SH-SY5Y (cell line): ENCODE measurements around the gene ALDH2.

Experiments
- GATA2 ChIP-seq: IDR thresholded peaks from 2 replicates; pipeline ENCODE4 v1.6.1; 2011; ENCODE audit warnings: mild to moderate bottlenecking, low read depth, low read length
- GATA3 ChIP-seq: IDR thresholded peaks from 2 replicates; pipeline ENCODE4 v1.6.1; 2011; ENCODE audit warnings: low read depth, mild to moderate bottlenecking, low read length, moderate library complexity

DNA sequence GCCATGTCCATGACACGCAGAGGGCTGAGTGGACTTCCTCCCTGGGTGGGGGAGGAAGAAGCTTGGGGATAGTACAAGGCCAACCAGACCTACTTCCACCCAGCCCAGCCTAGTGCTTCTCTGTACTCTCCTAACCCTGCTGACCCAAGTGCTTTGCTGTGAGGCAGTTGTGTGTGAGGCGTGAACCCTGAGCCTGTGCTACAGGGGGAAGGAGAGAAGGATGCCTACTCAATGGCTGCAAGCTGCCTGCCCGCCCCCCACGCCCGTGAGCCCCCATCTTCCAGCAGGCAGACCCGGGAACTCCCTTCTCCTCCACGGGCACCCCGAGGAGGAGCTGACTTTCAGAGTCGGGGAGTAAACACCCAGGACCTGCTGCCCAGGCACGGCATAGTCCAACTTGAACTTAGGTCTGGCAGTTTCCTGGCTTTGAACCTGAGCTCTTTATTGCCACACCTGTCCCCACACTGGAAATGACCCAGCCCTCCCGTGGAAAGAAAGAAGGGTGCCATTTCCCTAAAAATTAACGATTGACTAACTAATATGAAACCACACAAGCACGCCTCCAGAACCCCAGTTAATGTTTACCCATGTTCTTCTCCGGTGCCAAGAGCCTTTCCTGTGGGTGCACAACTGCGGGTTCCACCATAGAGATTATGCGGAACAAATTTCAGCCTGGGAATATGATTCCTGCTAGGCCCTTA, 10.8 kb downstream of the ALDH2 start:
- TF ChIP-seq GATA2, result no peak
- no peak for TF ChIP-seq GATA3
